ENCODE results near the gene DPP6. TPM values are rescaled to one million over a fixed set of nuclear protein-coding genes. Genes with fewer than 3 reads are reported as not detected.

DPP6 gene
- total and polyA plus RNA-seq, 8 donors: 0.29 to 1.2 (median 0.57) TPM

GRCh38 chr7:154436560-154436959 lies 384.4 kb downstream of the DPP6 start:
- no peak for TF ChIP-seq CTCF (IDR thresholded peaks at IDR 0.05)
- Histone ChIP-seq H3K4me3 (no peak overlapping the region), H3K27ac (no peak overlapping the region), H3K36me3 (no peaks in the 10 kb centered on the region), H3K27me3 (no peaks in the 10 kb centered on the region), H3K9me3 (no peaks in the 10 kb centered on the region), H3K4me1 (no peaks in the 10 kb centered on the region)
- ATAC-seq: no peak
- no peak for DNase-seq
- intact Hi-C loops (cut with DNase I): no loop called here

DNA sequence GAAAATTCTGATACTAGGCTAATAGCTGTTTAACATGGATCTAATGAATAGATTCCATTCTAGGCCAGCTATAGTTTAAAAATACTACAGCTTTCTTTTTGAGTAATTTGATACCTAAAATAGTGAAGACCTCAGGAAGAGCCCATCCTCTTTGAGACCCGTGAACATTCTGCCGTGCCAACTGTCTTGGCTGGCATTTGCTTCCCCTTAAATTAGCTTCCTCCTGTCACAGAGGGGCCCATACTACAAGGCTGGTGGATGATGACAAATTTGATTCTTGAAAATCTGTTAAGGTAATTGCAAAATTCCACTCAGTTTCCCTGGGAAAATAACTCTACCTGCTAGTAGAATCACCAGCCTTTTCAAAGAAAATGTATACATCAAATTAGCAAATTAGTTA lies 385.0 kb downstream of the DPP6 start:
- H3K4me3 ChIP-seq: no peak overlapping the region
- H3K27me3 ChIP-seq: no peaks in the 10 kb centered on the region
- no peak overlapping the region for H3K27ac ChIP-seq
- H3K4me1 ChIP-seq: no peaks in the 10 kb centered on the region
- no peaks in the 10 kb centered on the region for H3K36me3 ChIP-seq
- intact Hi-C loops (cut with DNase I): no loop called here
- ATAC-seq (no peak), DNase-seq (no peak)
- no peak for TF ChIP-seq CTCF (IDR thresholded peaks at IDR 0.05)
- no peaks in the 10 kb centered on the region for H3K9me3 ChIP-seq

DNA sequence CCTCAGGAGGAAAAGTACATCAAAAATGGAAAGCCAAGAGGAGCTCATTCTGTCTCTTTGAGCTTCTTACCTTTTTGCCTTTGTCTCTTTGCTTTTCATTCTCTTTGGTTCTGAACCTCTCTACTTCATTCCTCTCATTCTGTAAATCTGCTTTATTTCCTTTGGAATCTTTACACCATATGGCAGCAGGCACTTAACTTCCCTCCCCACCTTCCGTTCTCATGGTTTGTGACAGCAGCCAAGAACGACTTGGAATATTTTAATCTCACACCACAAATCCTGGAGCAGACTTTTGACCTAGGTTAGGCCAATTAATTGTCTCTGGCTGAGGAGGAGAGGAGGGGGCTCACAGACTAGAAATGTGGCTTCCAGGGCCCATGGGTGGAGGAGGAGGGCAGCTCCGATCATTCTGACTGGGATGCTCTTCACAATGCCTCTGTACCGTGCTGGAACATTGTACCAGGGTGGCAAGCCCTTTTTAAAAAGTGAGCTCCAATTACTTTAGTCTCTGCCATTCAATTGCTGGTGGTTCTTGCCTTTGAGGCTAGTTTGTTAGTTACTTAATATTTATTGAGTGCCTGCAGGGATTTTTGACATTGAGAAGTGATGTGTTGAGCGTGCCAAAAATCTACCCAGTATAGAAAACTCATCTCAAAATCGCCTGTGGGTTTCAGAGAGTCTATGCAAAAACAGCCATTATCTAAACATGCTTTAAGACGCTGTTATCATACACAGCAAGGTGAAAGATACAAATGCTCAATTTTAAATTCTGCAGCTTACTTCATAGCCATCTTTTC lies 386.6 kb downstream of the DPP6 start:
- TF ChIP-seq CTCF (IDR thresholded peaks at IDR 0.05): no peak
- no peak overlapping the region for H3K27ac ChIP-seq
- intact Hi-C loops (cut with DNase I): no loop called here

DNA sequence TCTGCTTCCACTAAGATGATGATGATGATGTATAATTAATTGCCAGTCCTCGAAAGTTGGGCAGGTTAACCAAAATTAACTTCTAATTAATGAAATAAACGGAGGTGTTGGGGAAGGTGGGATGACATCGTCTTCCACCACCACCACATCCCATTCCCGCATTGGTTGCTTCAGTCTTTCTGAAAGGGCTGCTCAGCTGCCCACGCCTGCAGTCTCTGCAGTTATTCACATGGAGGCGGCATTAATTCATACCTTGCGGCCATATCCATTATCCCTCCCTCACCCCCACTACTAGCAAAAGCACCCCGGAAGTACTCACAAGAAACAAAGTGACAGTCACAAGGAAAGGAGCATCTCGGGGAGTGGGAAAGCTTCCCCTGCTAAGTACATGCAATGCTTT lies 387.9 kb downstream of the DPP6 start:
- ATAC-seq (no peak), DNase-seq (no peak)
- H3K27ac ChIP-seq: no peak overlapping the region
- H3K9me3 ChIP-seq: peaks cover 0 to 5% of the 10 kb centered on the region in 2 donors
- no peaks in the 10 kb centered on the region for H3K36me3 ChIP-seq
- intact Hi-C loops (cut with DNase I): no loop called here
- no peaks in the 10 kb centered on the region for H3K27me3 ChIP-seq
- no peaks in the 10 kb centered on the region for H3K4me1 ChIP-seq
- no peak overlapping the region for H3K4me3 ChIP-seq
- no peak for TF ChIP-seq CTCF (IDR thresholded peaks at IDR 0.05)

More for the DNA sequence above, 386.6 kb downstream of the DPP6 start:
- Histone ChIP-seq H3K4me1 (no peaks in the 10 kb centered on the region), H3K4me3 (no peak overlapping the region), H3K27me3 (no peaks in the 10 kb centered on the region), H3K9me3 (peaks cover 0 to 2% of the 10 kb centered on the region in 2 donors), H3K36me3 (no peaks in the 10 kb centered on the region)
- DNase-seq: no peak
- no peak for ATAC-seq

GRCh38 chr7:154440651-154441050 lies 388.5 kb downstream of the DPP6 start:
- Histone ChIP-seq H3K27me3 (no peaks in the 10 kb centered on the region), H3K4me1 (no peaks in the 10 kb centered on the region), H3K9me3 (peaks cover 0 to 10% of the 10 kb centered on the region in 2 donors), H3K4me3 (no peak overlapping the region), H3K36me3 (no peaks in the 10 kb centered on the region), H3K27ac (no peak overlapping the region)
- DNase-seq: no peak
- TF ChIP-seq CTCF (IDR thresholded peaks at IDR 0.05): no peak
- intact Hi-C loops (cut with DNase I): no loop called here
- no peak for ATAC-seq

Data from left lung (tissue), 10 donors.